ENCODE results near the gene PNLIPRP3. TPM values are rescaled to one million over a fixed set of nuclear protein-coding genes. Genes with fewer than 3 reads are reported as not detected.

Gene PNLIPRP3
- total RNA-seq, 2 experiments from 2014 or later, result not detected

Other genes with a start within 250 kb of the PNLIPRP3 start
- not detected for gene GFRA1, start 154.6 kb upstream of the PNLIPRP3 start, total RNA-seq
- gene CCDC172, start 103.4 kb upstream of the PNLIPRP3 start, total RNA-seq, result not detected
- gene PNLIP, start 118.1 kb downstream of the PNLIPRP3 start, total RNA-seq, result not detected
- gene PNLIPRP1, start 163.1 kb downstream of the PNLIPRP3 start, total RNA-seq, result not detected
- gene PNLIPRP2, start 193.1 kb downstream of the PNLIPRP3 start, total RNA-seq, result not detected

All from activated CD8-positive, alpha-beta T cell treated with anti-CD3 and anti-CD28 coated beads, Interleukin-2, amount 10 ng/mL, durations not matched to agents 7 days and 5 days (primary cell).